GF-D8 (cell line): ENCODE results near the gene LCN15.
"Not testable (repeated sequence)": the region's sequence is repeated elsewhere in the genome, so short reads cannot be mapped to it uniquely, and the experiment has no call there.

ENCODE experiments used
- DNase-seq: peaks from one replicate; lab custom pipeline; 2025; lab: John Stamatoyannopoulos, UW

The LCN15 gene

GRCh38 chr9:136722093-136722968, 42.0 kb downstream of the LCN15 start:
- DNase-seq = no peak

- no peak for DNase-seq
These were observed 42.8 kb downstream of the LCN15 start for GRCh38 chr9:136721339-136722092.

- no peak for DNase-seq
These were observed 43.4 kb downstream of the LCN15 start for GRCh38 chr9:136720898-136721338.

- no peak for DNase-seq
These were observed 43.9 kb downstream of the LCN15 start for GRCh38 chr9:136720251-136720897.

- DNase-seq = peak; percentile 18
These were observed 45.0 kb downstream of the LCN15 start for GRCh38 chr9:136719195-136719880.

GRCh38 chr9:136718345-136719194, 45.7 kb downstream of the LCN15 start:
- DNase-seq = no peak

- no peak for DNase-seq
These were observed 46.9 kb downstream of the LCN15 start for GRCh38 chr9:136717399-136717798.

- DNase-seq = no peak
These were observed 49.4 kb downstream of the LCN15 start for GRCh38 chr9:136714893-136715274.

GRCh38 chr9:136714096-136714892, 50.0 kb downstream of the LCN15 start:
- no peak for DNase-seq

- no peak for DNase-seq
These were observed 50.8 kb downstream of the LCN15 start for GRCh38 chr9:136713550-136713949.

- no peak for DNase-seq
These were observed 51.4 kb downstream of the LCN15 start for GRCh38 chr9:136712690-136713544.

- DNase-seq = no peak
These were observed 52.3 kb downstream of the LCN15 start, which contains the start of gene DIPK1B for GRCh38 chr9:136711751-136712689. TSS of gene DIPK1B (plus strand) at chr9:136712572. CDS start at chr9:136712666, 94 bp downstream.

GRCh38 chr9:136711219-136711648, 53.1 kb downstream of the LCN15 start:
- not testable (repeated sequence) for DNase-seq

GRCh38 chr9:136710543-136710942, 53.8 kb downstream of the LCN15 start:
- DNase-seq = no peak
